ENCODE measurements around the gene RESP18.
A peak's percentile ranks its signal among the peaks of the same experiment; 100 is the strongest.

RESP18 gene

DNA sequence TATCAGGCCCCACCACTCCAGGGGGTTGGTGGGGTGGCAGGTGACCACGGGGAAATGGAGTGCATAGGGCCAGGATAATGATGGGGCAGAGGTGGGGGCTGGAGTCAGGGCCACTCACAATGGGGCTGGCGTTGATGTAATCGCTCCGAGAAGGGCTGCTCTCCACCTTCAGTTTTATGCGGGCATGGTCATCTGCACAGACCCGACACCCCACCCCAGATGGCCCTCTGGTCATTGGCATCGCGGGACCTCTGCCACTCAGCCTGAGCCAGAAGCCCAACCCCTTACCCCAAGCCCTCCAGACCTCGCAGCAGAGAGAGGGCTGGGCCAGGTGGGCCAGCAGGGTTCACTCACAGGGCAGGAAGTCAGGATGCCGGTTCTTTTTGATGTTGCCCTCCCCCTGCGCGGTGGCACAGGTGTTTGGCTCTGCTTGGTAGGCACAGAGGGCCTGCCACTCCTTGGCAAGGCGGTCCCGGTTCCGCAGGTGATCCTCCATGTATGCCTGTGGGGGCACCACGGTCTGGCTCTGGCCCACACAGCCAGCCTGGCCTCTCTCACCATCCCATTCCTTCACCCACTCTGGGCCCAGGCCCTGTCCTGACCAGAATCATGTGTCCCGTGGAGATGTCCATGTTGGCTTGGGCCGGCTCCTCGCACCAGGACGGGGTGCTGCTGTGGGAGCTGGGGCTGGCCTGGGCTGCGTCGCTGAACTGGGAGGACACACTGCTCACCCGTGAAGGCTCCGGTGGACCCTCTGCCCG is 35.7 kb downstream of the RESP18 start:
- no peak for DNase-seq (ENCODE audit: low read depth)
- H3K4me3 ChIP-seq (ENCODE audit: low read length), result no peak overlapping the region
- TF ChIP-seq CTCF (conservative IDR thresholded peaks at IDR 0.05; ENCODE audit: low read depth, low read length), result no peak

DNA sequence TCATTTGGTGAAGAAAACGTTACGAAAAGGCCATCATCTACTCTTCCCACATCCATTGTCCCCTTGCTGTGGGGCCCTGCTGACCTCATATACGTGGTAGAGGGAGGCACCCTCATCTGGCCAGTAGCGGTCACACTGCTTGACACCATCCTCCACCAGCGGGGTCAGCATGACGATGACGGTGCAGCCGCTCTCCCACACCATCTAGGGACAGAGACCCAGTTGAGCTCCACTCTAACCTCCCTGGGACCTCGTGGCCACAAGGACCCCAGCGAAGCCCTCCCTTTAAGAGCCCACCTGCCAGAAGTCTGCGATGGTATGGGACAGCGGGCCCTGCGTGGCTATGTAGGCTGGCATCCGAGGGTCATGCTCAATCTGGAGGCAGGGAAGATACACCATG is 36.4 kb downstream of the RESP18 start:
- no peak for TF ChIP-seq CTCF (conservative IDR thresholded peaks at IDR 0.05; ENCODE audit: low read depth, low read length)
- H3K4me3 ChIP-seq (ENCODE audit: low read length), result no peak overlapping the region
- no peak for DNase-seq (ENCODE audit: low read depth)

DNA sequence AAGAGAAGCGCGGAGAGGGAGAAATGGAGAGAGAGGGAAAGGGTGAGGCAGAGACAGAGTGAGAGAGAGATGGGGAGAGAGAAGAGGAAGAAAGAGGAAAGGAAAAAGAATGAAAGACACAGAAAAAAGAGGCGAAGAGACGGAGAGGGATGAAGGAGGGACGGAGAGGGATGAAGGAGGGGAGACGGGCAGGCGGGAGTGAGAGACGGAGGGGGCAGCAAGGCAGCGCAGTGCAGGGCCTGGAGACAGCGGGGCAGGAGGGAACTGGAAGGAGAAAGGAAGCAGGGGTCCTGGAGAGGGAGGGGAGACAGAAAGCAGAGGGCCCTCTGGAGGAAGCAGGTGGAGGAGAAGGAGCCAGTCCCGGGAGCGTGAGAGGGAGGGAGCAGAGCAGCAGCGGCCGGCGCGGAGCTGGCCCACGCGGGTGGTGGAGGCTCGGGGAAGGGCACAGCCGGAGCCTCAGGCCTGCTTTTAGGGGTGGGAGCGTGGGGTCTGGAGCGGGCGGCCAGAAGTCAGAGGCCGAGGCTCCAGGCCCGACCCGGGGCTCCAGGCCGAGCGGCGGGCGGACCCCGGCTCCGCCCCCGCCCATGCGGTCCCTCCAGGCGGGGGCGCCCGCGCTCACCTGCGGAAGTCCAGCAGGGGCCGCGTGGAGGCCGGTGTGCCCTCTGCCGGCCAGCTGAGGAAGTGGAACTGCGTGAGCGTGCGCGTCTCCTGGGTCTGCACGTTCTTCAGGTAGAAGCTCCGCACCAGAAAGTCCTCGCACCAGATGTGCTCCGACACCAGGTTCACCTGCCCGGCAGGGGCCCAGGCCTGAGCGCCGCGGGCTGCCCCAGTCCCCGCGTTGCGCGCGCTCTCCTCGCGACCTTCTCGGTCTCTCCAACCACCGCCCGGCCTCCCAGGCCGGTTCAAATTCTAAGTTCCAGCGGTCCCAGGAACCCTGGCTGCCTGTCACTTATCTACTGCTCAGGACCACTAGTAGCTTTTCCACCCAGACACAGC is 37.9 kb downstream of the RESP18 start:
- peak; percentile 85 for TF ChIP-seq CTCF (conservative IDR thresholded peaks at IDR 0.05; ENCODE audit: low read depth, low read length)
- H3K4me3 ChIP-seq (ENCODE audit: low read length), result peak overlapping the region; percentile 59
- no peak for DNase-seq (ENCODE audit: low read depth)

DNA sequence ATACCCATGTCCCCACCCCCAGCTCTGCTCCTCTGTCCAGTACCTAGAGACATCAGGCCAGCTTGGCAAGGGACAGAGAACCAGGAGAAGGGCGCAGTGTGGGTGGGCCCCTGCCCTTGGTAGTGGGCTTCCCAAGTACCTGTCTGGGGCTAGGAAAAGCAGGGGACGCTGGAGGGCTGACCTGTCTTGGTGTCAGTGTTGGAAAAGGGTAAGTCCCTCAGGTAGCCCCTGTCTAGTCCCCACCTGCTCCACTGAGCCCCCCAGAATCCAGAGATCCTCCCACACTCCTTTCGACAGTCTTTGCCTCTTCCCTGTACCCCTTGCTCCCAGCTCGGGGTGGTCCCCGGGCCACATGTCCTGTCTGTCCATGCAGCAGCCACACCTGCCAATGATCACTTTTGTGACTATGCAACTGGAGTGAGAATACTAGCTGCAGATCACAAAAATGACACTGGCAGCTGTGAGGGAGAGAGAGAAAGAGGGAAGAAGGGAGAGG is 38.8 kb downstream of the RESP18 start:
- no peak for DNase-seq (ENCODE audit: low read depth)
- no peak overlapping the region for H3K4me3 ChIP-seq (ENCODE audit: low read length)
- TF ChIP-seq CTCF (conservative IDR thresholded peaks at IDR 0.05; ENCODE audit: low read depth, low read length), result no peak

GRCh38 chr2:219292616-219293015 is 39.9 kb downstream of the RESP18 start:
- DNase-seq (ENCODE audit: low read depth), result no peak
- H3K4me3 ChIP-seq (ENCODE audit: low read length), result no peak overlapping the region
- TF ChIP-seq CTCF (conservative IDR thresholded peaks at IDR 0.05; ENCODE audit: low read depth, low read length), result no peak

DNA sequence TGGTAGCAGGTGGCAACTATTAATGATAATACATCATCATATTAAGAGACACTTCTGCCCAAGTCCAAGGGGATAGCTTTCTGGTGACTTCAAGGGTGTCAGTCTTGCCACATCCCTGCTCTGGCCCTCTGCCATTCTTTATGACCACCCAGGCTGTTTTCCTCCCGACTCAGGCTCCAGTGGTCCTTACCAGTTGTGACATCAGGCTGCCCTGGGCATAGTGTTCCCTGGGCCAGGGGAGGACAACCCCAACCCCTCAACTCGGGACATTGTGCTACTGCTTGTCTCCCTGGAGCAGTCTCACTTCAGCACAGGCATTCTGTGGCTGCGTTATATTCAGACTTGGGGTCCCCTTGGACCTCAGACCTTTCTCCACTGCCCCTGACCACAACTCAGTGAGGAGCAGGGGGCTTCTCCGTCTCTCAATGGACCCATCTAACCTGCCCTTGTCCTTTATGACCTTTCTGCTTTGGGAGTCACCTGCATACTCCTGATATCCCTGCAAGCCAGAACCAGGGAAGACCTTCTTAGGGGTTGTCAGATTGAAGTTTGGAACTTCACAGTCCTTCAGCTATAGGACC is 40.5 kb downstream of the RESP18 start:
- no peak for DNase-seq (ENCODE audit: low read depth)
- no peak for TF ChIP-seq CTCF (conservative IDR thresholded peaks at IDR 0.05; ENCODE audit: low read depth, low read length)
- H3K4me3 ChIP-seq (ENCODE audit: low read length), result no peak overlapping the region

Data from retinal pigment epithelial cell (primary cell).